Nephron (organoid): ENCODE data around the gene LGALS12.
A peak's percentile ranks its signal among the peaks of the same experiment; 100 is the strongest.
"Not testable (repeated sequence)": the region's sequence is repeated elsewhere in the genome, so short reads cannot be mapped to it uniquely, and the experiment has no call there.

Experiments used
- H3K27ac Mint-ChIP-seq, 3 experiments: 2 replicates each; pipeline ENCODE4 v1.8.0; 2020; ENCODE audit warnings: mixed read lengths in 3 of 3, mild to moderate bottlenecking in 2 of 3, moderate library complexity in 1 of 3
- H3K27me3 Mint-ChIP-seq: 2 replicates; pipeline ENCODE4 v1.8.0; 2021; ENCODE audit warnings: low read depth, mild to moderate bottlenecking, moderate library complexity, mixed read lengths
- H3K36me3 Mint-ChIP-seq: 2 replicates; pipeline ENCODE4 v1.8.0; 2020; ENCODE audit warnings: low read depth, mixed read lengths
- H3K4me1 Mint-ChIP-seq: 2 replicates; pipeline ENCODE4 v1.8.0; 2020; ENCODE audit warnings: mixed read lengths
- H3K4me3 Mint-ChIP-seq, 3 experiments: 2 replicates each; pipeline ENCODE4 v1.8.0; 2020; ENCODE audit warnings: mild to moderate bottlenecking in 3 of 3, mixed read lengths in 3 of 3, moderate library complexity in 2 of 3
- H3K9me3 Mint-ChIP-seq: 2 replicates; pipeline ENCODE4 v1.8.0; 2020; ENCODE audit warnings: mixed read lengths
- CTCF ChIP-seq, 3 experiments: fragments of 200-600 bp; sonication (generic); IDR thresholded peaks; one replicate each; pipeline ENCODE4 v1.5.0; 2021; ENCODE audit warnings: antibody characterized with exemption in 3 of 3; ENCODE audit not compliant: unreplicated experiment in 3 of 3

The LGALS12 gene

DNA sequence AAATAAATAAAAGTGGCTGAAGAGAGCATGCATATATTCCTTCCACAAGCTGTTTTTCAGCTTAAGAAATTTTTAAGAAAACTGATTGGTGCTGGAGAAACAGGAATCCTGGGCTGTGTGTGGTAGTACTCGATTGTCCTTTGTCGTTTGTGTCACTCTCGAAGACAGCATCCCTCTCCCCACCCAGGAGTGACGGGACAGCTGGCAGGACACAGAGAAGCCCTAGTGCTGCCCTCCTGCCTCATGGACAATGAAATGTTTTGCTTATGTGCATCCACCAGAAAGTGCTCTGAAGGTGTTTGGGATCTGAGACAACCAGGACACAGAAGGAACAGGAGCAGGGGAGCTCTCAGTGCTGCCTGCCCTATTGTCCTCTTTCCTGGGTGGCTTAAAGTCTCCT lies 43.5 kb downstream of the LGALS12 start:
- Mint-ChIP-seq H3K4me3 (no peak overlapping the region), H3K36me3 (no peaks in the 10 kb centered on the region), H3K9me3 (peaks cover 3% of the 10 kb centered on the region), H3K27ac (no peak overlapping the region), H3K27me3 (peaks cover 10% of the 10 kb centered on the region), H3K4me1 (peaks cover 12% of the 10 kb centered on the region)
- no peak for TF ChIP-seq CTCF (IDR thresholded peaks at IDR 0.05; ENCODE audit: unreplicated experiment in 3 of 3)

DNA sequence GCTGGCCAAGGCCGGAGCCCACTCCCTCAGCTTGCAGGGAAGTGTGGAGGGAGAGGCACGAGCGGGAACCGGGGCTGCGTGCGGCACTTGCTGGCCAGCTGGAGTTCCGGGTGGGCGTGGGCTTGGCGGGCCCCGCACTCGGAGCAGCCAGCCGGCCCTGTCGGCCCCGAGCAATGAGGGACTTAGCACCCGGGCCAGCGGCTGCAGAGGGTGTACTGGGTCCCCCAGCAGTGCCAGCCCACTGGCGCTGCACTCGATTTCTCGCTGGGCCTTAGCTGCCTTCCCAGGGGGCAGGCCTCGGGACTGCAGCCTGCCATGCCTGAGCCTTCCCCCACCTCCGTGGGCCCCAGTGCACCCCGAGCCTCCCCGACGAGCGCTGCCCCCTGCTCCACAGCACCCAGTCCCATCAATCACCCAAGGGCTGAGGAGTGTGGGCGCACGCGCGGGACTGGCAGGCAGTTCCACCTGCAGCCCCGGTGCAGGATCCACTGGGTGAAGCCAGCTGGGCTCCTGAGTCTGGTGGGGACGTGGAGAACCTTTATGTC lies 44.3 kb downstream of the LGALS12 start:
- not testable (repeated sequence) for H3K9me3 Mint-ChIP-seq, H3K36me3 Mint-ChIP-seq, H3K27ac Mint-ChIP-seq, H3K4me3 Mint-ChIP-seq
- peaks cover 11% of the 10 kb centered on the region for H3K27me3 Mint-ChIP-seq
- H3K4me1 Mint-ChIP-seq: peaks cover 18% of the 10 kb centered on the region

GRCh38 chr11:63551091-63551888 lies 45.4 kb downstream of the LGALS12 start:
- Mint-ChIP-seq H3K4me3 (peak overlapping the region in 1 of 3 experiments; percentile 29), H3K9me3 (peaks cover 3% of the 10 kb centered on the region), H3K27me3 (peaks cover 10% of the 10 kb centered on the region), H3K36me3 (no peaks in the 10 kb centered on the region), H3K27ac (peak overlapping the region; percentile 8 to 76 (median 68)), H3K4me1 (peaks cover 26% of the 10 kb centered on the region)
- no peak for TF ChIP-seq CTCF (IDR thresholded peaks at IDR 0.05; ENCODE audit: unreplicated experiment in 3 of 3)

- Mint-ChIP-seq H3K36me3 (no peaks in the 10 kb centered on the region), H3K4me3 (no peak overlapping the region), H3K27ac (no peak overlapping the region), H3K9me3 (peaks cover 3% of the 10 kb centered on the region), H3K4me1 (peaks cover 31% of the 10 kb centered on the region), H3K27me3 (peaks cover 8% of the 10 kb centered on the region)
- TF ChIP-seq CTCF (IDR thresholded peaks at IDR 0.05; ENCODE audit: unreplicated experiment in 3 of 3): no peak
These were observed 46.0 kb downstream of the LGALS12 start for GRCh38 chr11:63551889-63552266.

GRCh38 chr11:63552921-63553320 lies 47.0 kb downstream of the LGALS12 start:
- H3K27me3 Mint-ChIP-seq: peaks cover 4% of the 10 kb centered on the region
- H3K27ac Mint-ChIP-seq: peak overlapping the region in 1 of 3 experiments; percentile 73
- no peak for TF ChIP-seq CTCF (IDR thresholded peaks at IDR 0.05; ENCODE audit: unreplicated experiment in 3 of 3)
- peaks cover 33% of the 10 kb centered on the region for H3K4me1 Mint-ChIP-seq
- H3K36me3 Mint-ChIP-seq: no peaks in the 10 kb centered on the region
- peaks cover 3% of the 10 kb centered on the region for H3K9me3 Mint-ChIP-seq
- no peak overlapping the region for H3K4me3 Mint-ChIP-seq

DNA sequence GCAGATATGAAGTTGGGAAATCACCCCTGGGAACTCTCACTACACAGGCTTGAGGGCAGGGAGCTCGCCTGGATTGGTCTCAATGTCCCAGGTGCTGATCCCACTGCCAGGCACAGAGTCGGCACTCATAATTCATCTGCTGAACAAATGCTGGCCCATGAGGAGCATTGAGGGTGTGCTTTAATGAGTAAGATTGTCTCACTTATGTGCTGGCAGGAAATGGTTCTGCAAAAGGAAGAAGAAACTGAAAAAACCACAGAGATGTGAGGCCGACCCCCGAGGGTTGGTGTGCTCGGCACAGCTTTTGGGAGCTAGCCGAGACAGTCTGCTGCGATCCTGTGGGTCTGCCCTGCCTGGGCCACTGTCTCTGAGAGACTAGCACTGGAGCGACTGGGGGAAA lies 47.9 kb downstream of the LGALS12 start:
- no peak for TF ChIP-seq CTCF (IDR thresholded peaks at IDR 0.05; ENCODE audit: unreplicated experiment in 3 of 3)
- Mint-ChIP-seq H3K36me3 (no peaks in the 10 kb centered on the region), H3K27me3 (peaks cover 4% of the 10 kb centered on the region), H3K4me1 (peaks cover 33% of the 10 kb centered on the region), H3K27ac (no peak overlapping the region), H3K9me3 (peaks cover 3% of the 10 kb centered on the region), H3K4me3 (no peak overlapping the region)
